Measurements from ENCODE around the gene SLC25A27. TPM values are rescaled to one million over a fixed set of nuclear protein-coding genes. Genes with fewer than 3 reads are reported as not detected.

SLC25A27 gene
- polyA plus RNA-seq, 2 of the 4 experiments (the other 2 are of a cell fraction), result 1.4 to 4.7 TPM

DNA sequence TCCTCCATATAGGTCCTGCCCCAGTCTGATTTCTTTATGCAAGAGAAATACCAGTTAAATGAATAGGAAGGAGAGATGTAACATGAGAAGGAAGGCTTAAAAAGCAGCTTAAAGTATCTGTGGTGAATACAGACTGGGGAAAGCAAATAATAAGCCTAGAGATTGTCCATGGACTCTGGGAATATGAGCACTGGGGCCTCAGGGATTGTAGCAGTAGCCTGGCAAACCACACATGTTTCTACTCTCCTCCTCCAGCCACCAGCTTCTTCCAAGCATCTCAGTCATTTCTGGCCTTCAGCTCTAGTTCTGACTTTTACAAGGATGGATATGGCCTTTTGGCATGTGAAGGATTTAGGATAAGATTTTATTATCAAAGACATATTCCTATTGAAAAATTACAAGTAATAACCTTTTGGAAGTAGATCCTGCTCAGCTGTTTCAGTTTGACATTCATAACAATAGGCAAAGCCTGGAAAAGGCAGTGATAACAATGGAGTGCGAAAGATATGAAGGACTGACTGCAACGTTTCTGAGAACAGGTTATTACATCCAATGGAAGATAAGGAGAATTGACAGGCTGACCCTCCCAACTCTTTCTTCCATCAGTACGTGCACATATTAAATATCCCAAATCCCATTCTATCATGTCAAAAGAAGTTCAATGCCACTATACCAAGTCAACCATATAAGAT is 41.8 kb upstream of the SLC25A27 start:
- DNase-seq (ENCODE audit: low read depth in 1 of 2, low spot score in 1 of 2) (no peak), ATAC-seq (no peak), FAIRE-seq (no peak)
- Histone ChIP-seq H3K27ac (no peak overlapping the region), H3K4me2 (no peak overlapping the region), H3K4me3 (no peak overlapping the region), H3K4me1 (no peaks in the 10 kb centered on the region), H3K9me3 (no peaks in the 10 kb centered on the region)
- ChIA-PET CTCF (no interaction called here), POLR2A (no interaction called here)
- WGBS (ENCODE audit: missing lambda C conversion rate), result 45% methylated on average over 3 of the region's 3 CpGs
- TF ChIP-seq KDM1A (IDR thresholded peaks at IDR 0.05; ENCODE audit: low read depth), result no peak
- no peak for TF ChIP-seq HOXB5 (CRISPR knock-in tag; IDR thresholded peaks at IDR 0.05)
- TF ChIP-seq KDM5A (IDR thresholded peaks at IDR 0.05), result no peak
- no peak for TF ChIP-seq RCOR1 (IDR thresholded peaks at IDR 0.05; ENCODE audit: low read depth, low read length)

DNA sequence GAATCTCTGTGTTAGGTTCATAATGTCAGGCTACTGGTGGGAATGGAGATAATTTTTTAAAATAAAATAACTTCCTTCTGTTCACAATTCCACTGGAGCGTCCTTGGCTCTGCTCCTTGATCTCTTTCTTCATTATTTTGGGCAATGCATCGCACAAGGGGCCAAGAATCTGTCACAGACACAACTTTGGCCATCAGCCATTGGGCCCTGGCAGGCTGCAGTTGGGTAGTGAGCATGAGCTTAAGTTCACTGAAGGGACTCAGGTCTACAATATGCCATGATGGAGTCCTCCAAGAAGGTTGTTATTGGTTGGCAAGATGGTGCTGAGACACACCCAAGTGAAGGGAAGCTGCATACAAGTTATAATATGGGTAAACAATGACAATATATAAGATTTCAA is 40.1 kb upstream of the SLC25A27 start:
- no peak overlapping the region for H3K27ac ChIP-seq
- CTCF ChIA-PET, result no interaction called here
- TF ChIP-seq, protein P1, sequence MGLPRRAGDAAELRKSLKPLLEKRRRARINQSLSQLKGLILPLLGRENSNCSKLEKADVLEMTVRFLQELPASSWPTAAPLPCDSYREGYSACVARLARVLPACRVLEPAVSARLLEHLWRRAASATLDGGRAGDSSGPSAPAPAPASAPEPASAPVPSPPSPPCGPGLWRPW (IDR thresholded peaks at IDR 0.05), result no peak
- TF ChIP-seq ESRRA (IDR thresholded peaks at IDR 0.05; ENCODE audit: borderline replicate concordance, low read length) (no peak), RFX5 (IDR thresholded peaks at IDR 0.05) (no peak), HOXA7 (CRISPR knock-in tag; IDR thresholded peaks at IDR 0.05) (no peak)
- TF ChIP-seq, protein P2, sequence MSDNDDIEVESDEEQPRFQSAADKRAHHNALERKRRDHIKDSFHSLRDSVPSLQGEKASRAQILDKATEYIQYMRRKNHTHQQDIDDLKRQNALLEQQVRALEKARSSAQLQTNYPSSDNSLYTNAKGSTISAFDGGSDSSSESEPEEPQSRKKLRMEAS (IDR thresholded peaks at IDR 0.05), result no peak
- DNase-seq (ENCODE audit: low read depth in 1 of 2, low spot score in 1 of 2) (no peak), FAIRE-seq (no peak), ATAC-seq (no peak)
- POLR2A ChIA-PET, result no interaction called here
- no peaks in the 10 kb centered on the region for H3K9me3 ChIP-seq
- H3K4me3 ChIP-seq, result no peak overlapping the region
- H3K4me1 ChIP-seq, result no peaks in the 10 kb centered on the region
- WGBS (ENCODE audit: missing lambda C conversion rate), result 5% methylated on average over 2 of the region's 2 CpGs
- H3K4me2 ChIP-seq, result no peak overlapping the region

DNA sequence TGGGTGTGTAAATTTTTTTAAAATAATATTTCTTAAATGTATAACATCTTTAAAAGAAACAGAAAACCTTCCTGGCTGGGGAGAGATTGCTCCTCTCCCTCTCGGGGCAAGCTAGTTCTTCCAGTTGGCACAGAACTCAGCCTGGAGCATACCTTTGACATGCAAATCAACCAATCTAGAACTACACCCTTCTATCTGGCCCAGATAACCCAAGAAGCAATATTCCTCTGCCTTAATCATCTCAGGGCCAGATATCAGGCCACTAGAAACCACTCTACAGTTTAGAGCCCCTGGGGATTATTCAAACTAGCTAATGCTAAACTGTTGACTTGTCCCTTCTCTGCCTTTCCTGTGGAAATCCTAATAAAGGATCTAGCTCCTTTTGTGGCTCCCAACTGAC is 34.0 kb upstream of the SLC25A27 start:
- DNase-seq (ENCODE audit: low read depth in 1 of 2, low spot score in 1 of 2), result no peak
- Histone ChIP-seq H3K4me1 (no peaks in the 10 kb centered on the region), H3K9me3 (no peaks in the 10 kb centered on the region), H3K4me3 (no peak overlapping the region), H3K4me2 (no peak overlapping the region), H3K27ac (no peak overlapping the region)
- ATAC-seq, result no peak
- no peak for FAIRE-seq
- POLR2A ChIA-PET, result no interaction called here
- CTCF ChIA-PET, result no interaction called here
- WGBS (ENCODE audit: missing lambda C conversion rate), result 4% methylated on average over 1 of the region's 1 CpG
- TF ChIP-seq, protein P3, sequence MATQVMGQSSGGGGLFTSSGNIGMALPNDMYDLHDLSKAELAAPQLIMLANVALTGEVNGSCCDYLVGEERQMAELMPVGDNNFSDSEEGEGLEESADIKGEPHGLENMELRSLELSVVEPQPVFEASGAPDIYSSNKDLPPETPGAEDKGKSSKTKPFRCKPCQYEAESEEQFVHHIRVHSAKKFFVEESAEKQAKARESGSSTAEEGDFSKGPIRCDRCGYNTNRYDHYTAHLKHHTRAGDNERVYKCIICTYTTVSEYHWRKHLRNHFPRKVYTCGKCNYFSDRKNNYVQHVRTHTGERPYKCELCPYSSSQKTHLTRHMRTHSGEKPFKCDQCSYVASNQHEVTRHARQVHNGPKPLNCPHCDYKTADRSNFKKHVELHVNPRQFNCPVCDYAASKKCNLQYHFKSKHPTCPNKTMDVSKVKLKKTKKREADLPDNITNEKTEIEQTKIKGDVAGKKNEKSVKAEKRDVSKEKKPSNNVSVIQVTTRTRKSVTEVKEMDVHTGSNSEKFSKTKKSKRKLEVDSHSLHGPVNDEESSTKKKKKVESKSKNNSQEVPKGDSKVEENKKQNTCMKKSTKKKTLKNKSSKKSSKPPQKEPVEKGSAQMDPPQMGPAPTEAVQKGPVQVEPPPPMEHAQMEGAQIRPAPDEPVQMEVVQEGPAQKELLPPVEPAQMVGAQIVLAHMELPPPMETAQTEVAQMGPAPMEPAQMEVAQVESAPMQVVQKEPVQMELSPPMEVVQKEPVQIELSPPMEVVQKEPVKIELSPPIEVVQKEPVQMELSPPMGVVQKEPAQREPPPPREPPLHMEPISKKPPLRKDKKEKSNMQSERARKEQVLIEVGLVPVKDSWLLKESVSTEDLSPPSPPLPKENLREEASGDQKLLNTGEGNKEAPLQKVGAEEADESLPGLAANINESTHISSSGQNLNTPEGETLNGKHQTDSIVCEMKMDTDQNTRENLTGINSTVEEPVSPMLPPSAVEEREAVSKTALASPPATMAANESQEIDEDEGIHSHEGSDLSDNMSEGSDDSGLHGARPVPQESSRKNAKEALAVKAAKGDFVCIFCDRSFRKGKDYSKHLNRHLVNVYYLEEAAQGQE (IDR thresholded peaks at IDR 0.05), result no peak
- TF ChIP-seq ESRRA (IDR thresholded peaks at IDR 0.05; ENCODE audit: borderline replicate concordance, low read length) (no peak), RCOR1 (IDR thresholded peaks at IDR 0.05; ENCODE audit: low read depth, low read length) (no peak), EHF (CRISPR knock-in tag; IDR thresholded peaks at IDR 0.05) (no peak), HEYL (CRISPR knock-in tag; IDR thresholded peaks at IDR 0.05) (no peak), ZFP36 (IDR thresholded peaks at IDR 0.05; ENCODE audit: borderline replicate concordance, partially characterized antibody) (no peak), HDAC2 (IDR thresholded peaks at IDR 0.05) (no peak), RARB (CRISPR knock-in tag; IDR thresholded peaks at IDR 0.05) (no peak), NPAS2 (CRISPR knock-in tag; IDR thresholded peaks at IDR 0.05; ENCODE audit: borderline replicate concordance) (no peak), HOXA7 (CRISPR knock-in tag; IDR thresholded peaks at IDR 0.05) (no peak), FOXS1 (CRISPR knock-in tag; IDR thresholded peaks at IDR 0.05) (no peak), KDM1A (IDR thresholded peaks at IDR 0.05; ENCODE audit: low read depth) (no peak), MYC (IDR thresholded peaks at IDR 0.05; ENCODE audit: borderline replicate concordance, low read length) (no peak), NR3C1 (IDR thresholded peaks at IDR 0.05) (no peak), HOXB5 (CRISPR knock-in tag; IDR thresholded peaks at IDR 0.05) (no peak), CEBPB (IDR thresholded peaks at IDR 0.05) (no peak)
- TF ChIP-seq, protein P2 (IDR thresholded peaks at IDR 0.05), result no peak
- TF ChIP-seq, protein P4, sequence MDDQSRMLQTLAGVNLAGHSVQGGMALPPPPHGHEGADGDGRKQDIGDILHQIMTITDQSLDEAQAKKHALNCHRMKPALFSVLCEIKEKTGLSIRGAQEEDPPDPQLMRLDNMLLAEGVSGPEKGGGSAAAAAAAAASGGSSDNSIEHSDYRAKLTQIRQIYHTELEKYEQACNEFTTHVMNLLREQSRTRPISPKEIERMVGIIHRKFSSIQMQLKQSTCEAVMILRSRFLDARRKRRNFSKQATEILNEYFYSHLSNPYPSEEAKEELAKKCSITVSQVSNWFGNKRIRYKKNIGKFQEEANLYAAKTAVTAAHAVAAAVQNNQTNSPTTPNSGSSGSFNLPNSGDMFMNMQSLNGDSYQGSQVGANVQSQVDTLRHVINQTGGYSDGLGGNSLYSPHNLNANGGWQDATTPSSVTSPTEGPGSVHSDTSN (IDR thresholded peaks at IDR 0.05), result no peak
- TF ChIP-seq, protein P5, sequence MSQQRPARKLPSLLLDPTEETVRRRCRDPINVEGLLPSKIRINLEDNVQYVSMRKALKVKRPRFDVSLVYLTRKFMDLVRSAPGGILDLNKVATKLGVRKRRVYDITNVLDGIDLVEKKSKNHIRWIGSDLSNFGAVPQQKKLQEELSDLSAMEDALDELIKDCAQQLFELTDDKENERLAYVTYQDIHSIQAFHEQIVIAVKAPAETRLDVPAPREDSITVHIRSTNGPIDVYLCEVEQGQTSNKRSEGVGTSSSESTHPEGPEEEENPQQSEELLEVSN (IDR thresholded peaks at IDR 0.05; ENCODE audit: borderline replicate concordance, low read depth), result no peak
- TF ChIP-seq, protein P6, sequence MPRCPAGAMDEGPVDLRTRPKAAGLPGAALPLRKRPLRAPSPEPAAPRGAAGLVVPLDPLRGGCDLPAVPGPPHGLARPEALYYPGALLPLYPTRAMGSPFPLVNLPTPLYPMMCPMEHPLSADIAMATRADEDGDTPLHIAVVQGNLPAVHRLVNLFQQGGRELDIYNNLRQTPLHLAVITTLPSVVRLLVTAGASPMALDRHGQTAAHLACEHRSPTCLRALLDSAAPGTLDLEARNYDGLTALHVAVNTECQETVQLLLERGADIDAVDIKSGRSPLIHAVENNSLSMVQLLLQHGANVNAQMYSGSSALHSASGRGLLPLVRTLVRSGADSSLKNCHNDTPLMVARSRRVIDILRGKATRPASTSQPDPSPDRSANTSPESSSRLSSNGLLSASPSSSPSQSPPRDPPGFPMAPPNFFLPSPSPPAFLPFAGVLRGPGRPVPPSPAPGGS (IDR thresholded peaks at IDR 0.05), result no peak
